GM12878 (cell line): ENCODE results near the gene RAPGEF4. TPM values are rescaled to one million over a fixed set of nuclear protein-coding genes. Genes with fewer than 3 reads are reported as not detected.

Experiments
- ATAC-seq: fragments of 200-7000 bp; cut with Tn5 transposase; 3 replicates; pipeline ENCODE4 v1.9.1; 2020; ENCODE audit warnings: mild to moderate bottlenecking, moderate library complexity
- BruUV-seq: library from RNA; stranded (reverse); fragments of 400-500 nt; replicated peaks from 2 replicates; lab custom pipeline; 2021; lab: Mats Ljungman, UMichigan
- CTCF ChIA-PET: fragments of 300-600 bp; sonication (Branson Sonifier 250); formaldehyde crosslinking; extraction: SDS; loops from one replicate; lab custom pipeline; 2021; ENCODE audit warnings: inconsistent platforms; lab: Yijun Ruan, JAX
- POLR2A ChIA-PET: fragments of 350-600 bp; formaldehyde crosslinking; extraction: SDS; loops from one replicate; lab custom pipeline; 2021; ENCODE audit warnings: inconsistent platforms; lab: Charles Lee
- RAD21 ChIA-PET: fragments of 300-600 bp; sonication (Branson Sonifier 250); formaldehyde crosslinking; loops from one replicate; lab custom pipeline; 2023; ENCODE audit warnings: antibody characterized with exemption; ENCODE audit not compliant: unreplicated experiment; lab: Charles Lee
- SMC1A ChIA-PET: fragments of 300-600 bp; sonication (Branson Sonifier 250); formaldehyde crosslinking; loops from one replicate; lab custom pipeline; 2023; ENCODE audit not compliant: unreplicated experiment, uncharacterized antibody; lab: Charles Lee
- DNase-seq: peaks from one replicate; pipeline ENCODE4 v3.0.0-alpha.2; 2011; ENCODE audit warnings: low read depth, low spot score
- FAIRE-seq: peaks from 3 replicates; lab custom pipeline; 2011; peaks lifted over from hg19 to GRCh38; lab: Jason Lieb, UNC
- H2AFZ ChIP-seq: 2 replicates; pipeline ENCODE4 v1.6.0; 2011; ENCODE audit warnings: low read depth, low read length, control low read depth; ENCODE audit not compliant: control insufficient read depth
- H3K27ac ChIP-seq: 2 replicates; pipeline ENCODE4 v1.5.1; 2011; ENCODE audit warnings: control low read depth; ENCODE audit not compliant: control insufficient read depth, insufficient read depth
- H3K27me3 ChIP-seq, 2 experiments: replicated peaks in 1 of 2; 2 replicates each; pipeline versions ENCODE4 v1.6.0 to v1.6.1; 2011; ENCODE audit warnings: low read length in 1 of 2; ENCODE audit not compliant: control insufficient read depth in 2 of 2, insufficient read depth in 2 of 2
- H3K36me3 ChIP-seq, 2 experiments: 2 replicates each; pipeline ENCODE4 v1.5.1; 2011; ENCODE audit warnings: low read length in 1 of 2; ENCODE audit not compliant: control insufficient read depth in 2 of 2, insufficient read depth in 2 of 2
- H3K4me1 ChIP-seq: 2 replicates; pipeline ENCODE4 v1.6.1; 2011; ENCODE audit warnings: mild to moderate bottlenecking, low read length, moderate library complexity, mixed read lengths; ENCODE audit not compliant: control insufficient read depth, insufficient read depth
- H3K4me2 ChIP-seq: 2 replicates; pipeline ENCODE4 v1.6.0; 2011; ENCODE audit warnings: control low read depth; ENCODE audit not compliant: control insufficient read depth, insufficient read depth
- H3K4me3 ChIP-seq: fragments of 200-600 bp; sonication (generic); 2 replicates; pipeline ENCODE4 v1.5.1; 2016
- H3K79me2 ChIP-seq: 2 replicates; pipeline ENCODE4 v1.6.0; 2011; ENCODE audit warnings: low read length; ENCODE audit not compliant: control insufficient read depth, insufficient read depth
- H3K9ac ChIP-seq: 2 replicates; pipeline ENCODE4 v1.8.0; 2011; ENCODE audit warnings: low read length, control low read depth, mixed read lengths; ENCODE audit not compliant: control insufficient read depth, insufficient read depth
- H3K9me3 ChIP-seq: replicated peaks from 3 replicates; pipeline ENCODE4 v1.5.1; 2011; ENCODE audit warnings: mild to moderate bottlenecking, low read length; ENCODE audit not compliant: control insufficient read depth, insufficient read depth
- H4K20me1 ChIP-seq: 2 replicates; pipeline ENCODE4 v1.6.0; 2011; ENCODE audit not compliant: control insufficient read depth, insufficient read depth
- ASH2L ChIP-seq: fragments of 300-600, 200-600 bp; sonication (generic); IDR thresholded peaks from 2 replicates; pipeline ENCODE4 v1.6.1; 2017; ENCODE audit warnings: low read depth, mild to moderate bottlenecking, borderline replicate concordance
- BACH1 ChIP-seq: fragments of 450-650 bp; IDR thresholded peaks from 2 replicates; pipeline ENCODE4 v1.6.1; 2017; ENCODE audit warnings: mild to moderate bottlenecking, borderline replicate concordance
- CEBPB ChIP-seq, 2 experiments: fragments of 150-350 bp in 1 of 2; IDR thresholded peaks; 2 replicates each; pipeline ENCODE4 v1.6.1; 2012 to 2014; ENCODE audit warnings: low read depth in 2 of 2, low read length in 2 of 2, borderline replicate concordance in 1 of 2, inconsistent platforms in 1 of 2
- CHD2 ChIP-seq: IDR thresholded peaks from 2 replicates; pipeline ENCODE4 v1.6.1; 2011; ENCODE audit warnings: low read depth, low read length, improper control_type of control experiment, borderline replicate concordance
- DPF2 ChIP-seq: fragments of 450-650 bp; IDR thresholded peaks from 2 replicates; pipeline ENCODE4 v1.6.1; 2017; ENCODE audit warnings: mild to moderate bottlenecking
- IRF3 ChIP-seq: fragments of 450-650 bp; IDR thresholded peaks from 2 replicates; pipeline ENCODE4 v1.6.1; 2014; ENCODE audit warnings: mild to moderate bottlenecking
- NFYB ChIP-seq: IDR thresholded peaks from 2 replicates; pipeline ENCODE4 v1.6.1; 2011; ENCODE audit warnings: low read depth, mild to moderate bottlenecking, low read length, improper control_type of control experiment, moderate library complexity; ENCODE audit not compliant: insufficient read depth
- POLR2A ChIP-seq: IDR thresholded peaks from 2 replicates; pipeline ENCODE4 v1.6.1; 2011; ENCODE audit warnings: low read depth, mild to moderate bottlenecking, low read length
- POLR2AphosphoS2 ChIP-seq: IDR thresholded peaks from 2 replicates; pipeline ENCODE4 v1.6.1; 2011; ENCODE audit warnings: low read depth, mild to moderate bottlenecking, low read length, improper control_type of control experiment, moderate library complexity
- RAD51 ChIP-seq: fragments of 450-650 bp; IDR thresholded peaks from 2 replicates; pipeline ENCODE4 v1.6.1; 2016; ENCODE audit warnings: moderate library complexity, mild to moderate bottlenecking, inconsistent platforms
- SPI1 ChIP-seq: IDR thresholded peaks from 2 replicates; pipeline ENCODE4 v1.6.1; 2011; ENCODE audit warnings: low read depth, mild to moderate bottlenecking, low read length, moderate library complexity, borderline replicate concordance; ENCODE audit not compliant: insufficient read depth
- ZNF384 ChIP-seq: IDR thresholded peaks from 2 replicates; pipeline ENCODE4 v1.6.1; 2012; ENCODE audit warnings: low read depth, mild to moderate bottlenecking, low read length, improper control_type of control experiment, borderline replicate concordance
- WGBS: methylation state at CpG from one replicate; pipeline ENCODE4 v1.1.6; 2016; ENCODE audit warnings: low lambda C conversion rate; ENCODE audit not compliant: insufficient replicate concordance, insufficient coverage; ENCODE audit errors: missing lambda C conversion rate; 5-methylcytosine and 5-hydroxymethylcytosine counted together
- in situ Hi-C: fragments of 300-500 bp; cut with MboI; formaldehyde crosslinking; loops from 9 replicates; pipeline ENCODE4 v1.14.3; 2018; ENCODE audit warnings: mixed read lengths
- intact Hi-C: fragments of 100-400 bp; cut with micrococcal nuclease; formaldehyde crosslinking; loops from one replicate; pipeline ENCODE4 v1.14.2; 2022; ENCODE audit not compliant: unreplicated experiment
- polyA plus RNA-seq, 11 experiments: library from polyadenylated mRNA; depleted of rRNA in 4 of 11; unstranded in 6 of 11; stranded (reverse) in 5 of 11; fragments of >200 nt; fragmentation: Nextera tagmentation in 4 of 11; fragmentation: Illumina TruSeq in 1 of 11; extraction: Ambion mirVana in 4 of 11; extraction: Trizol in 1 of 11; gene quantifications; 1 replicate in 1 of 11; 2 replicates in 10 of 11; pipeline versions ENCODE4 v1.2.1 to v1.2.3, GENCODE V29; 2011 to 2016; ENCODE audit warnings: inconsistent platforms in 2 of 11, missing spikeins in 2 of 11, low read depth in 1 of 11
- total RNA-seq, 4 experiments: library from RNA; depleted of rRNA in 3 of 4; stranded (reverse); fragments of >200 nt in 3 of 4; fragmentation: Illumina TruSeq in 1 of 4; extraction: Trizol in 1 of 4; gene quantifications; 2 replicates each; pipeline versions ENCODE4 v1.2.1 to v1.2.3, GENCODE V29; 2013 to 2021

The RAPGEF4 gene
- total and polyA plus RNA-seq, 10 of the 15 experiments (the other 5 are each of a cell fraction or from before 2014, with no cell fraction given), result 0.18 TPM; not detected in 8

DNA sequence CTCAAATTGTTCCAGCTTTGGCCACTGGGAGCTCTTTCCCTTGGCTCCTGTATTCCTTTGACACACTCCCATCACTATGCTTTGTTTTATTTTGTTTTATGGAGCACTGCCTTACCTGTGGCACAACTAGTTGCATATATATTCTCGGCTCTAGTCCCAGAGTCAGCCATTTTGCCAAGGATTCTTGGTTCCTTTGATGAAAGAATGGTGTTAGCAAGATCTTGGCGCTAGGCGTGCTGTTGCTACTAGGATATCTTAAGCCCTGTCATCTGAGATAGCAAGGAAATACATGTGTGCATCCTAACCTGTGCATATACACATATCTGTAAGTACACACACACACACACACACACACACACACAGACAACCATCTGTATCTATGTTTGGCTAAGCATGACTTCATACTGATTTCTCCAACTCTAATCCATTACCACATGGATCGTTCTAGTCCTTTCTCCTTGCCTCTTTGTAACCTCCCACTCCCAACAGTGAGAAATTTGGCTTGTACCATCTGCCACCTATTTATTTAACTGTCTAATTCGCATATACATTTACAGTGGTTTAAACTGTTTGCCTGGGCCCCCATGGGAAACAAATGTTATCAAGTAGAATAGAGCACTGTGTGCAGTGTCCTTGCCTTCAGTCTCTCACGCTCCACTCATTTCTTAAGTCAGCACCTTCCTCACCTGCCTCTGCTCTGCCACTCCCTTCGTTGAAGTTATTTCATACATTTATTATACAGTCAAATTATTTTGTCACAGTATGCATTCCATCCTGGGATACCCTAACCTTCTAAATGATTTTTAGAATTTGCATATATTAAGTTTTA lies 202.5 kb downstream of the RAPGEF4 start:
- ChIA-PET SMC1A (no interaction called here), POLR2A (no interaction called here), RAD21 (no interaction called here), CTCF (no interaction called here)
- Histone ChIP-seq H3K9ac (no peak overlapping the region), H3K4me2 (no peak overlapping the region), H2AFZ (no peak overlapping the region), H3K4me3 (no peak overlapping the region), H3K36me3 (no peaks in the 10 kb centered on the region), H3K9me3 (no peaks in the 10 kb centered on the region), H3K79me2 (no peaks in the 10 kb centered on the region), H4K20me1 (no peaks in the 10 kb centered on the region), H3K27ac (no peak overlapping the region), H3K4me1 (no peaks in the 10 kb centered on the region), H3K27me3 (no peaks in the 10 kb centered on the region; a peak in 1 of 4 replicates)
- TF ChIP-seq POLR2AphosphoS2 (no peak), DPF2 (no peak), RAD51 (no peak), POLR2A (no peak), ASH2L (no peak), SPI1 (no peak), BACH1 (no peak), CHD2 (no peak), NFYB (no peak), CEBPB (IDR thresholded peaks at IDR 0.05; ENCODE audit: borderline replicate concordance in 1 of 2, low read depth in 2 of 2, low read length in 2 of 2) (no peak), IRF3 (no peak), ZNF384 (no peak)
- intact Hi-C loops (loop anchor here (10.0 kb wide), 1 partner anchor 223 kb away; no protein-coding TSS in a partner anchor), in situ Hi-C loops (loop anchor here (25.0 kb wide), 1 partner anchor 126 kb away; no protein-coding TSS in a partner anchor)
- ATAC-seq (no peak), DNase-seq (no peak), FAIRE-seq (no peak)
- no TSS peak for BruUV-seq
- 43% methylated on average over 7 of the region's 7 CpGs for WGBS
